OCI-LY7 (cell line): ENCODE results near the gene CYP3A5. TPM values are rescaled to one million over a fixed set of nuclear protein-coding genes. Genes with fewer than 3 reads are reported as not detected.

Experiments used
- BruUV-seq: library from RNA; stranded (reverse); fragments of 400-500 nt; replicated peaks from 2 replicates; lab custom pipeline; 2021; lab: Mats Ljungman, UMichigan
- CTCF ChIA-PET: fragments of 300-600 bp; sonication (Branson Sonifier 250); formaldehyde crosslinking; loops from one replicate; lab custom pipeline; 2022; ENCODE audit warnings: antibody characterized with exemption; ENCODE audit not compliant: unreplicated experiment; lab: Charles Lee
- POLR2A ChIA-PET: fragments of 300-600 bp; sonication (Branson Sonifier 250); formaldehyde crosslinking; loops from one replicate; lab custom pipeline; 2022; ENCODE audit warnings: antibody characterized with exemption; lab: Charles Lee
- DNase-seq: peaks from one replicate; pipeline ENCODE4 v3.0.0-alpha.2; 2015; ENCODE audit warnings: low spot score
- H2AFZ ChIP-seq: fragments of 200-600 bp; sonication (generic), shearing (Covaris generic); 2 replicates; pipeline ENCODE4 v1.6.1; 2014; ENCODE audit warnings: mild to moderate bottlenecking, antibody characterized with exemption, low read length, moderate library complexity
- H3K27ac ChIP-seq: fragments of 200-600 bp; sonication (generic); 2 replicates; pipeline ENCODE4 v1.5.1; 2014; ENCODE audit warnings: mixed run types, low read depth, mild to moderate bottlenecking, moderate library complexity, low read length, inconsistent platforms; ENCODE audit not compliant: poor library complexity, severe bottlenecking
- H3K36me3 ChIP-seq: fragments of 200-600 bp; sonication (generic); 2 replicates; pipeline ENCODE4 v1.6.1; 2014; ENCODE audit warnings: mild to moderate bottlenecking, antibody characterized with exemption, low read length, moderate library complexity, mixed read lengths; ENCODE audit not compliant: insufficient read depth
- H3K4me1 ChIP-seq: fragments of 200-600 bp; sonication (generic); 2 replicates; pipeline ENCODE4 v1.5.1; 2014; ENCODE audit warnings: mild to moderate bottlenecking, low read length; ENCODE audit not compliant: insufficient read depth, poor library complexity, severe bottlenecking
- H3K4me2 ChIP-seq: fragments of 200-600 bp; sonication (generic); 2 replicates; pipeline ENCODE4 v1.6.1; 2014; ENCODE audit warnings: mild to moderate bottlenecking, low read length
- H3K4me3 ChIP-seq: fragments of 200-600 bp; sonication (generic); 2 replicates; pipeline ENCODE4 v1.5.1; 2014; ENCODE audit warnings: mild to moderate bottlenecking, low read depth, low read length; ENCODE audit not compliant: poor library complexity, severe bottlenecking
- H3K79me2 ChIP-seq: fragments of 200-600 bp; sonication (generic); 2 replicates; pipeline ENCODE4 v1.6.1; 2016; ENCODE audit warnings: low read depth, mild to moderate bottlenecking, low read length, moderate library complexity, mixed read lengths; ENCODE audit not compliant: insufficient read depth
- H3K9me2 ChIP-seq: fragments of 200-600 bp; sonication (generic); 2 replicates; pipeline ENCODE4 v1.6.1; 2016; ENCODE audit warnings: mild to moderate bottlenecking, low read length, mixed read lengths; ENCODE audit not compliant: insufficient read depth
- H3K9me3 ChIP-seq: fragments of 200-600 bp; sonication (generic); 2 replicates; pipeline ENCODE4 v1.6.1; 2014; ENCODE audit warnings: mild to moderate bottlenecking, mixed run types, low read length, mixed read lengths
- H4K20me1 ChIP-seq: fragments of 200-600 bp; sonication (generic); 2 replicates; pipeline ENCODE4 v1.6.1; 2014; ENCODE audit warnings: mild to moderate bottlenecking, antibody characterized with exemption, low read length, moderate library complexity, mixed read lengths; ENCODE audit not compliant: insufficient read depth
- CTCF ChIP-seq: fragments of 200-600 bp; sonication (generic); conservative IDR thresholded peaks from 2 replicates; pipeline ENCODE4 v1.5.1; 2014; ENCODE audit warnings: mild to moderate bottlenecking, antibody characterized with exemption, low read length, moderate library complexity, mixed read lengths
- EZH2phosphoT487 ChIP-seq: fragments of 200-600 bp; sonication (generic); IDR thresholded peaks from 2 replicates; pipeline ENCODE4 v1.6.1; 2018; ENCODE audit warnings: low read depth, borderline replicate concordance, mild to moderate bottlenecking, mixed run types, antibody characterized with exemption, low read length, moderate library complexity, mixed read lengths
- intact Hi-C: fragments of 100-400 bp; cut with micrococcal nuclease; formaldehyde crosslinking; loops from one replicate; pipeline ENCODE4 v1.10.0; 2022; ENCODE audit not compliant: unreplicated experiment
- total RNA-seq, 2 experiments: library from RNA; depleted of rRNA in 1 of 2; stranded (reverse); fragments of >200 nt in 1 of 2; shearing (Covaris generic) in 1 of 2; gene quantifications; 2 replicates each; pipeline ENCODE4 v1.2.3, GENCODE V29; 2014 to 2022

The CYP3A5 gene
- total RNA-seq, 2 experiments from 2014 or later = not detected

- intact Hi-C loops = no loop called here
- POLR2A ChIA-PET = no interaction called here
These were observed 65.3 kb downstream of the CYP3A5 start for GRCh38 chr7:99614495-99614894.

GRCh38 chr7:99607548-99607947, 72.2 kb downstream of the CYP3A5 start:
- no TSS peak for BruUV-seq
- Histone ChIP-seq H3K36me3 (no peaks in the 10 kb centered on the region), H4K20me1 (no peaks in the 10 kb centered on the region), H3K27ac (no peak overlapping the region), H3K9me2 (no peaks in the 10 kb centered on the region), H3K9me3 (no peaks in the 10 kb centered on the region), H3K4me1 (no peaks in the 10 kb centered on the region), H3K4me2 (no peak overlapping the region), H3K79me2 (no peaks in the 10 kb centered on the region), H3K4me3 (no peak overlapping the region), H2AFZ (no peak overlapping the region)
- DNase-seq = no peak
- POLR2A ChIA-PET = no interaction called here
- CTCF ChIA-PET = no interaction called here
- TF ChIP-seq CTCF (no peak), EZH2phosphoT487 (no peak)
- intact Hi-C loops = no loop called here

More at GRCh38 chr7:99614495-99614894, 65.3 kb downstream of the CYP3A5 start:
- peaks cover 11% of the 10 kb centered on the region for H3K4me1 ChIP-seq
- BruUV-seq = no TSS peak
- peaks cover 11% of the 10 kb centered on the region; the same call in 1 of the 2 replicates for H3K36me3 ChIP-seq
- TF ChIP-seq CTCF (no peak), EZH2phosphoT487 (no peak)
- H2AFZ ChIP-seq = no peak overlapping the region
- no peaks in the 10 kb centered on the region for H4K20me1 ChIP-seq
- no peak for DNase-seq
- H3K9me3 ChIP-seq = no peaks in the 10 kb centered on the region
- H3K79me2 ChIP-seq = peaks cover 10% of the 10 kb centered on the region; the same call in 1 of the 2 replicates
- CTCF ChIA-PET = no interaction called here
- no peak overlapping the region for H3K4me2 ChIP-seq
- H3K9me2 ChIP-seq = no peaks in the 10 kb centered on the region
- H3K4me3 ChIP-seq = no peak overlapping the region
- no peak overlapping the region for H3K27ac ChIP-seq

- no TSS peak for BruUV-seq
- H3K9me3 ChIP-seq = no peaks in the 10 kb centered on the region
- no peaks in the 10 kb centered on the region for H3K79me2 ChIP-seq
- ChIA-PET POLR2A (no interaction called here), CTCF (no interaction called here)
- no peak overlapping the region for H3K27ac ChIP-seq
- H3K36me3 ChIP-seq = no peaks in the 10 kb centered on the region
- no peak overlapping the region for H3K4me3 ChIP-seq
- intact Hi-C loops = no loop called here
- H3K9me2 ChIP-seq = no peaks in the 10 kb centered on the region
- H2AFZ ChIP-seq = no peak overlapping the region
- H4K20me1 ChIP-seq = no peaks in the 10 kb centered on the region
- H3K4me2 ChIP-seq = no peak overlapping the region
- no peak for DNase-seq
- no peaks in the 10 kb centered on the region for H3K4me1 ChIP-seq
- no peak for TF ChIP-seq CTCF
- TF ChIP-seq EZH2phosphoT487 = no peak
These were observed 73.3 kb downstream of the CYP3A5 start for GRCh38 chr7:99606531-99606930.
